ENCODE data around the gene CD6. TPM values are rescaled to one million over a fixed set of nuclear protein-coding genes. Genes with fewer than 3 reads are reported as not detected.

CD6 gene
- total RNA-seq, 1 experiment from 2014 or later: not detected

DNA sequence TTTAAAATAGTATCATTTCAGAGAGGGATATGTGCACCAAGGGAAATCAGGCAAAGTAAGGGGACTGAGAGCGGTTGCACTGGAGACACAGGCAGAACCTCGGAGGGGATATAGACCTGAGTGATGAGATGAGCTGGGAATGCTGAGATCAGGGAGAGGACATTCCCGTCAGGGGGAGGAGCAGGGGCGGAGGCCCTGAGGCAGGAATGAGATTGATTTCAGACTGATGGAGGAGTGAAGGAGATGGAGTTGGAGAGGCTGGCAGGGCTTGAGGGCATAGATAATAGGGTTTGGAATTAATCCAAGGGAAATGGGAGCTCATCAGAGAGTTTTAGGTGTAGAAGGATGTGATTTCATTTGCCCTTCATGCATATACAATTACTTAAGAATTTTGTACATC, 13.2 kb downstream of the CD6 start:
- Histone ChIP-seq H3K27me3 (ENCODE audit: insufficient read depth, low read length) (no peaks in the 10 kb centered on the region; the same call in 1 of the 2 replicates), H4K91ac (ENCODE audit: insufficient read length, low read depth, low read length) (no peak overlapping the region), H3K18ac (ENCODE audit: insufficient read length, low read depth, low read length) (no peak overlapping the region), H3K9me3 (ENCODE audit: control insufficient read depth, low read depth, low read length) (no peaks in the 10 kb centered on the region), H3K27ac (ENCODE audit: insufficient read length, low read depth, low read length) (no peak overlapping the region), H2BK120ac (ENCODE audit: low read depth, low read length, poor library complexity, severe bottlenecking) (no peak overlapping the region), H3K79me1 (ENCODE audit: insufficient read depth, low read depth, low read length, poor library complexity, severe bottlenecking) (no peaks in the 10 kb centered on the region), H3K4ac (ENCODE audit: low read depth, low read length) (no peak overlapping the region), H2BK5ac (ENCODE audit: insufficient read length, low read length) (no peak overlapping the region), H2BK20ac (ENCODE audit: low read depth, low read length, poor library complexity, severe bottlenecking) (no peak overlapping the region), H3K23me2 (ENCODE audit: insufficient read length, low read depth, low read length, poor library complexity, severe bottlenecking) (no peaks in the 10 kb centered on the region), H3T11ph (ENCODE audit: low read length) (no peak overlapping the region), H3K14ac (ENCODE audit: insufficient read depth, low read length) (no peak overlapping the region), H3K4me1 (ENCODE audit: insufficient read depth, low read length) (no peaks in the 10 kb centered on the region), H4K20me1 (ENCODE audit: control insufficient read depth, insufficient read depth, insufficient read length) (no peaks in the 10 kb centered on the region), H2BK12ac (ENCODE audit: insufficient read length, low read depth, low read length) (no peak overlapping the region), H3K4me2 (ENCODE audit: insufficient read depth, insufficient read length, low read length) (no peak overlapping the region), H3K23ac (ENCODE audit: insufficient read length, low read depth, low read length) (no peak overlapping the region), H3K79me2 (ENCODE audit: insufficient read depth, low read length) (no peaks in the 10 kb centered on the region), H3K56ac (ENCODE audit: insufficient read length, low read depth, low read length) (no peak overlapping the region), H2AFZ (ENCODE audit: low read length) (no peak overlapping the region), H2BK15ac (ENCODE audit: low read depth, low read length) (no peak overlapping the region), H4K8ac (replicated peaks; ENCODE audit: insufficient read length, low read depth, low read length) (no peak overlapping the region), H4K5ac (ENCODE audit: insufficient read length, low read depth, low read length) (no peak overlapping the region), H3K9ac (ENCODE audit: extremely low read depth, insufficient read length, low read length) (no peak overlapping the region), H2AK5ac (ENCODE audit: insufficient read length, low read length) (no peak overlapping the region)
- TF ChIP-seq, protein P1, sequence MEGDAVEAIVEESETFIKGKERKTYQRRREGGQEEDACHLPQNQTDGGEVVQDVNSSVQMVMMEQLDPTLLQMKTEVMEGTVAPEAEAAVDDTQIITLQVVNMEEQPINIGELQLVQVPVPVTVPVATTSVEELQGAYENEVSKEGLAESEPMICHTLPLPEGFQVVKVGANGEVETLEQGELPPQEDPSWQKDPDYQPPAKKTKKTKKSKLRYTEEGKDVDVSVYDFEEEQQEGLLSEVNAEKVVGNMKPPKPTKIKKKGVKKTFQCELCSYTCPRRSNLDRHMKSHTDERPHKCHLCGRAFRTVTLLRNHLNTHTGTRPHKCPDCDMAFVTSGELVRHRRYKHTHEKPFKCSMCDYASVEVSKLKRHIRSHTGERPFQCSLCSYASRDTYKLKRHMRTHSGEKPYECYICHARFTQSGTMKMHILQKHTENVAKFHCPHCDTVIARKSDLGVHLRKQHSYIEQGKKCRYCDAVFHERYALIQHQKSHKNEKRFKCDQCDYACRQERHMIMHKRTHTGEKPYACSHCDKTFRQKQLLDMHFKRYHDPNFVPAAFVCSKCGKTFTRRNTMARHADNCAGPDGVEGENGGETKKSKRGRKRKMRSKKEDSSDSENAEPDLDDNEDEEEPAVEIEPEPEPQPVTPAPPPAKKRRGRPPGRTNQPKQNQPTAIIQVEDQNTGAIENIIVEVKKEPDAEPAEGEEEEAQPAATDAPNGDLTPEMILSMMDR (conservative IDR thresholded peaks at IDR 0.05): no peak
- Mint-ChIP-seq H3K4me3 (no peak overlapping the region), H3K27me3 (ENCODE audit: low read depth) (peaks cover 33% of the 10 kb centered on the region), H3K9me3 (no peaks in the 10 kb centered on the region), H3K27ac (no peak overlapping the region; a peak in 1 of 7 replicates), H3K4me1 (0 out of 4 replicates have a peak, but pooled peaks cover 2 to 6% of the 10 kb centered on the region in 2 experiments), H3K36me3 (ENCODE audit: insufficient read depth in 1 of 3, low read depth in 3 of 3) (no peaks in the 10 kb centered on the region)
- WGBS (ENCODE audit: extremely low coverage, insufficient read length, low lambda C conversion rate): no CpG with 5 or more reads among the region's 4 CpGs
- no peak for DNase-seq

Measured in H9 (cell line).